DND-41 (cell line): ENCODE results near the gene NTSR2.

Experiments
- ATAC-seq: fragments of 200-7000 bp; cut with Tn5 transposase; 3 replicates; pipeline ENCODE4 v1.9.1; 2021; ENCODE audit warnings: low read depth; ENCODE audit not compliant: insufficient read depth
- DNase-seq: peaks from one replicate; pipeline ENCODE4 v3.0.0-alpha.2; 2020
- H2AFZ ChIP-seq: 2 replicates; pipeline ENCODE4 v1.6.0; 2012; ENCODE audit warnings: low read depth, low read length
- H3K27ac ChIP-seq: 2 replicates; pipeline ENCODE4 v1.5.1; 2012; ENCODE audit warnings: low read length, inconsistent platforms
- H3K27me3 ChIP-seq: fragments of 200-600 bp; sonication (generic); 2 replicates; pipeline ENCODE4 v1.6.0; 2012; ENCODE audit warnings: low read length, mild to moderate bottlenecking, inconsistent platforms; ENCODE audit not compliant: insufficient read depth, poor library complexity
- H3K36me3 ChIP-seq: 2 replicates; pipeline ENCODE4 v1.5.1; 2012; ENCODE audit warnings: low read length, inconsistent platforms; ENCODE audit not compliant: insufficient read depth
- H3K4me1 ChIP-seq: 2 replicates; pipeline ENCODE4 v1.5.1; 2012; ENCODE audit warnings: mild to moderate bottlenecking, low read length; ENCODE audit not compliant: insufficient read depth
- H3K4me2 ChIP-seq: 2 replicates; pipeline ENCODE4 v1.6.0; 2012; ENCODE audit warnings: mild to moderate bottlenecking, moderate library complexity, low read length, inconsistent platforms; ENCODE audit not compliant: insufficient read depth
- H3K4me3 ChIP-seq, 2 experiments: fragments of 200-600 bp in 1 of 2; shearing (Covaris generic) in 1 of 2; 2 replicates each; pipeline ENCODE4 v1.5.1; 2012 to 2016; ENCODE audit warnings: inconsistent platforms in 2 of 2, low read length in 2 of 2, mild to moderate bottlenecking in 2 of 2, low read depth in 1 of 2, moderate library complexity in 1 of 2
- H3K79me2 ChIP-seq: 2 replicates; pipeline ENCODE4 v1.6.0; 2012; ENCODE audit warnings: low read length, inconsistent platforms; ENCODE audit not compliant: insufficient read depth
- H3K9ac ChIP-seq: 2 replicates; pipeline ENCODE4 v1.6.0; 2012; ENCODE audit warnings: low read depth, mild to moderate bottlenecking, inconsistent platforms, low read length, moderate library complexity
- H3K9me3 ChIP-seq: 2 replicates; pipeline ENCODE4 v1.5.1; 2012; ENCODE audit warnings: low read length, moderate library complexity, mild to moderate bottlenecking, inconsistent platforms; ENCODE audit not compliant: insufficient read depth, severe bottlenecking
- H4K20me1 ChIP-seq: 2 replicates; pipeline ENCODE4 v1.6.0; 2012; ENCODE audit warnings: low read length; ENCODE audit not compliant: insufficient read depth
- EZH2 ChIP-seq: IDR thresholded peaks from 3 replicates; pipeline ENCODE4 v1.6.1; 2012; ENCODE audit warnings: borderline replicate concordance, low read depth, mild to moderate bottlenecking, moderate library complexity, low read length, inconsistent platforms; ENCODE audit not compliant: severe bottlenecking
- TF ChIP-seq, protein P1 (sequence below): IDR thresholded peaks from 2 replicates; pipeline ENCODE4 v1.5.1; 2012; ENCODE audit warnings: borderline replicate concordance, low read length, moderate library complexity, mild to moderate bottlenecking; ENCODE audit not compliant: poor library complexity, severe bottlenecking; ENCODE audit errors: extremely low read depth

The NTSR2 gene

DNA sequence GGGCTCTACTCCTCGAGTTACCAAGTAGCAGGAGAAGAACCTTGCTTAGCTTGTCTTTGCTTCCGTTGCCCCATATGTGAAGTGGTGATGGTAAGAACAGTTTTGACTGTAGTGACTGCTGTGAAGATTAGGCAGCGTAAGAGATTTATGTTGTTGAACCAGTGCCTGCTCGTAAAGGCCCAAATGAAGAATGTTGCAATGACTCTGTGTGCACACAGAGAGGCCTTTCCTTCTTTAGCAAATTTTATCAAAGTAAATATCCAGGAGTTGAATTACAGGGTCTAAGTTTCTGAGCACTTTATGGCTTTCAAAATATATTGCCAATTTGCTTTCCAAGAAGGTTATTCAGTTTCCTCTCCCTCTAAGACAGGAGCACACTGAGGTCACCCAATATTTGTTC, 14.5 kb downstream of the NTSR2 start:
- Histone ChIP-seq H3K4me3 (no peak overlapping the region), H3K36me3 (no peaks in the 10 kb centered on the region), H3K79me2 (no peaks in the 10 kb centered on the region), H4K20me1 (no peaks in the 10 kb centered on the region), H3K4me1 (no peaks in the 10 kb centered on the region), H3K27ac (no peak overlapping the region), H3K4me2 (no peak overlapping the region), H3K9ac (no peak overlapping the region), H3K9me3 (no peaks in the 10 kb centered on the region), H3K27me3 (no peaks in the 10 kb centered on the region), H2AFZ (no peak overlapping the region)
- TF ChIP-seq, protein P1, sequence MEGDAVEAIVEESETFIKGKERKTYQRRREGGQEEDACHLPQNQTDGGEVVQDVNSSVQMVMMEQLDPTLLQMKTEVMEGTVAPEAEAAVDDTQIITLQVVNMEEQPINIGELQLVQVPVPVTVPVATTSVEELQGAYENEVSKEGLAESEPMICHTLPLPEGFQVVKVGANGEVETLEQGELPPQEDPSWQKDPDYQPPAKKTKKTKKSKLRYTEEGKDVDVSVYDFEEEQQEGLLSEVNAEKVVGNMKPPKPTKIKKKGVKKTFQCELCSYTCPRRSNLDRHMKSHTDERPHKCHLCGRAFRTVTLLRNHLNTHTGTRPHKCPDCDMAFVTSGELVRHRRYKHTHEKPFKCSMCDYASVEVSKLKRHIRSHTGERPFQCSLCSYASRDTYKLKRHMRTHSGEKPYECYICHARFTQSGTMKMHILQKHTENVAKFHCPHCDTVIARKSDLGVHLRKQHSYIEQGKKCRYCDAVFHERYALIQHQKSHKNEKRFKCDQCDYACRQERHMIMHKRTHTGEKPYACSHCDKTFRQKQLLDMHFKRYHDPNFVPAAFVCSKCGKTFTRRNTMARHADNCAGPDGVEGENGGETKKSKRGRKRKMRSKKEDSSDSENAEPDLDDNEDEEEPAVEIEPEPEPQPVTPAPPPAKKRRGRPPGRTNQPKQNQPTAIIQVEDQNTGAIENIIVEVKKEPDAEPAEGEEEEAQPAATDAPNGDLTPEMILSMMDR, result no peak
- no peak for TF ChIP-seq EZH2
- DNase-seq, result no peak
- no peak for ATAC-seq

DNA sequence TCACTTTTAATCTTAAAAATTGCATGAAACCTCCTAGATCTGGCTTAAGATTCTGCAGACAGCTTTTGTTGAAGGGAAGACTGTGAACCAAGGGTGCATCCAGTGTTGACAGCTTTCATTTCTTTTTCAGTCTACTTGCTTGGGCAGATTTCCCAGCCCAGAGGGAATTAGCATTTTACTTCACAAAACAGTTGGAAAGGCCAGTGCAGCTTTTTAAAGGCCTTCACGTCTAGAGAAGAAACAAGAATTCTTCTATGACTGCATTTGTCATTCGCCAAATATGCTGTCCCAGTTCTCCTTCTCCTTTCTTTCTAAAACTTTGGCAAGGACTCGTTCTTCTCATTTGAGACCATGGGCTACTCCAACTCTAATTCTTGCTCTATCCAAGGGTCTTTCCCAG, 17.4 kb downstream of the NTSR2 start:
- ATAC-seq (no peak), DNase-seq (no peak)
- H3K9me3 ChIP-seq, result no peaks in the 10 kb centered on the region
- TF ChIP-seq, protein P1, result no peak
- no peak for TF ChIP-seq EZH2
- no peaks in the 10 kb centered on the region for H4K20me1 ChIP-seq
- H3K27me3 ChIP-seq, result peaks cover 3% of the 10 kb centered on the region
- H3K4me1 ChIP-seq, result no peaks in the 10 kb centered on the region
- H3K36me3 ChIP-seq, result no peaks in the 10 kb centered on the region
- H3K9ac ChIP-seq, result no peak overlapping the region
- H3K27ac ChIP-seq, result no peak overlapping the region
- no peaks in the 10 kb centered on the region for H3K79me2 ChIP-seq
- H2AFZ ChIP-seq, result no peak overlapping the region
- H3K4me2 ChIP-seq, result no peak overlapping the region
- no peak overlapping the region for H3K4me3 ChIP-seq

DNA sequence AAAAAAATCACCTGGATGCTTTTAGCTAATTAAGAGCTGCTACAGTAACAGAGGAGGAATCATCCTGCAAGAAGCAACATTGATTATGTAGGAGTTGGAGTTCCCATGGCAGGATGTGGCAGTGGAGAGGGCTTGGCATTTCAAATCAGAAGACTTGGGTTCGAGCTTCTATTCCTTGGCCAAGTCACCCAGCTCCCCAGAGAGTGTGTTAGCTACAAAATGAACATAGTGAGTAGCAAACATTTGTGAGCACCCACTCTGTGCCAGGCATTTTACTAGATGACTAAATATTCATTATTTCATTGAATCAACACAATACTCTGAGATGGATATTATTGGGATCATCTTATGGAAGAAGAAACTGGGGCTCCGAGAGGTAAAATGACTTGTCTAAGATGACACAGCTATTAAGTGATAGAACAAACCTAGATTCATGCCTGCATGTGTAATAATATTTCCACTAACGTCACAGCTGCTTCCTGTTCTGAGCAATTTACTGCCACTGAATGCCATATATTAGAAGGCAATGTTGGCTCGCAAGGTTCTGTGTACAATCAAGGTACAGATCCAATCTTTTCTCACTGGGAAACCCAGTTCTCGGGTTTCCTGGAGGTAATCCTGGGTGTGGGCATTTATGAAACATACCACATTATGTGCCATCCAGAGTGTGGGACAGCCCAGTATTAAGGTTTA, 18.0 kb downstream of the NTSR2 start:
- DNase-seq (no peak), ATAC-seq (no peak)

More for the DNA sequence above, 18.0 kb downstream of the NTSR2 start:
- Histone ChIP-seq H3K36me3 (no peaks in the 10 kb centered on the region), H2AFZ (no peak overlapping the region), H3K4me3 (no peak overlapping the region), H4K20me1 (no peaks in the 10 kb centered on the region), H3K79me2 (no peaks in the 10 kb centered on the region), H3K27ac (no peak overlapping the region), H3K4me1 (no peaks in the 10 kb centered on the region), H3K4me2 (no peak overlapping the region), H3K27me3 (peaks cover 3% of the 10 kb centered on the region), H3K9me3 (no peaks in the 10 kb centered on the region), H3K9ac (no peak overlapping the region)
- TF ChIP-seq EZH2, result no peak
- TF ChIP-seq, protein P1, result no peak
